Measurements from ENCODE around the gene ZSWIM1. TPM values are rescaled to one million over a fixed set of nuclear protein-coding genes. Genes with fewer than 3 reads are reported as not detected.
A peak's percentile ranks its signal among the peaks of the same experiment; 100 is the strongest.

Gene ZSWIM1
- total RNA-seq, 4 donors from 2014 or later: 4.5 to 8.2 (median 6.0) TPM

DNA sequence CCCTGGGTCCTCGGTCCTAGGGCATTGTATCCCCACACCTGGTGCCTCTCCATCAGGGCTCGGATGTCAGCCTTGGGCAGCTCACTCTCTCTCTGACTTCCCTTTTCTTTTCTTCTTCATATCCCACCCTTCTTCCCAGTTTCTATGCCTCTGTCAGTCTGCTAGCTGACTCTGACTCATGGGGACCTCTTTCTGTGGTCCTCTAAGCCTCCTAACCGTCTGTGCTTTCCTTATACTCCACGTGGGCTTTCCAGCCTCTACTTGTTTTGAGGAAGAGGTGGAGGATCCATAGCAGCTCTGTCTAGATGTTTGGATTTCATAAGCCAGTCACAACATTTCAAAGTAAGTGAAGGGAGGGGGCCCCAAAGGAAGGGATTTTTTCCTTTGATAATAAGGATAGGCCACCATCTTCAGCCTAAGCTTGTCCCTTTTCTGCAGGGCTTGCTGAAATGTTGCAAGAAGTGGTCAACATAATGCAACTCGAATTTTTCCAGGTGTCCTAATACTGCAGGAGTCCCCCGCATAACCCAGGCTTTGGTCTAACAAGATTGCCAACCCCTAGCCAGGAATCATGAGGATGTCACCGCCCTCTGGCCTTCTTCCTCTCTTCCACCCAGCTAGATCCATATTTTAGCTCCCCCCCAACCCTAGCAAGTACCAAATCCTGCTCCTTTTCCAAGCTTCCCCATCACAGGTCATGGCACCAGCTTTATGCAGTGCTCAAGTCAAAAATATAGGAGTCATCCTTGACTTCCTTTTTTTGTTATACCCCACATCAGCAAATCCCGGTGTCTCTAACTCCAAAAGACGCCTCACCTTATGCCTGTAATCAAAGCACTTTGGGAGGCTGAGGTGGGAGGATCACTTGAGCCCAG, 39.7 kb downstream of the ZSWIM1 start:
- 67% methylated on average over 9 of the region's 9 CpGs for WGBS, 2 donors
- Histone ChIP-seq H3K9me3 (no peaks in the 10 kb centered on the region), H3K27ac (peak overlapping the region; percentile 32 to 90 (median 66)), H3K4me3 (no peak overlapping the region), H3K36me3 (no peaks in the 10 kb centered on the region), H3K27me3 (no peaks in the 10 kb centered on the region), H3K4me1 (peaks cover 0 to 62% (median 29%) of the 10 kb centered on the region in 4 donors)
- no peak for DNase-seq (ENCODE audit: low spot score in 2 of 2)
- TF ChIP-seq EP300 (IDR thresholded peaks at IDR 0.05) (no peak), POLR2A (IDR thresholded peaks at IDR 0.05) (no peak)
- TF ChIP-seq, protein P1, sequence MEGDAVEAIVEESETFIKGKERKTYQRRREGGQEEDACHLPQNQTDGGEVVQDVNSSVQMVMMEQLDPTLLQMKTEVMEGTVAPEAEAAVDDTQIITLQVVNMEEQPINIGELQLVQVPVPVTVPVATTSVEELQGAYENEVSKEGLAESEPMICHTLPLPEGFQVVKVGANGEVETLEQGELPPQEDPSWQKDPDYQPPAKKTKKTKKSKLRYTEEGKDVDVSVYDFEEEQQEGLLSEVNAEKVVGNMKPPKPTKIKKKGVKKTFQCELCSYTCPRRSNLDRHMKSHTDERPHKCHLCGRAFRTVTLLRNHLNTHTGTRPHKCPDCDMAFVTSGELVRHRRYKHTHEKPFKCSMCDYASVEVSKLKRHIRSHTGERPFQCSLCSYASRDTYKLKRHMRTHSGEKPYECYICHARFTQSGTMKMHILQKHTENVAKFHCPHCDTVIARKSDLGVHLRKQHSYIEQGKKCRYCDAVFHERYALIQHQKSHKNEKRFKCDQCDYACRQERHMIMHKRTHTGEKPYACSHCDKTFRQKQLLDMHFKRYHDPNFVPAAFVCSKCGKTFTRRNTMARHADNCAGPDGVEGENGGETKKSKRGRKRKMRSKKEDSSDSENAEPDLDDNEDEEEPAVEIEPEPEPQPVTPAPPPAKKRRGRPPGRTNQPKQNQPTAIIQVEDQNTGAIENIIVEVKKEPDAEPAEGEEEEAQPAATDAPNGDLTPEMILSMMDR (IDR thresholded peaks at IDR 0.05): no peak

DNA sequence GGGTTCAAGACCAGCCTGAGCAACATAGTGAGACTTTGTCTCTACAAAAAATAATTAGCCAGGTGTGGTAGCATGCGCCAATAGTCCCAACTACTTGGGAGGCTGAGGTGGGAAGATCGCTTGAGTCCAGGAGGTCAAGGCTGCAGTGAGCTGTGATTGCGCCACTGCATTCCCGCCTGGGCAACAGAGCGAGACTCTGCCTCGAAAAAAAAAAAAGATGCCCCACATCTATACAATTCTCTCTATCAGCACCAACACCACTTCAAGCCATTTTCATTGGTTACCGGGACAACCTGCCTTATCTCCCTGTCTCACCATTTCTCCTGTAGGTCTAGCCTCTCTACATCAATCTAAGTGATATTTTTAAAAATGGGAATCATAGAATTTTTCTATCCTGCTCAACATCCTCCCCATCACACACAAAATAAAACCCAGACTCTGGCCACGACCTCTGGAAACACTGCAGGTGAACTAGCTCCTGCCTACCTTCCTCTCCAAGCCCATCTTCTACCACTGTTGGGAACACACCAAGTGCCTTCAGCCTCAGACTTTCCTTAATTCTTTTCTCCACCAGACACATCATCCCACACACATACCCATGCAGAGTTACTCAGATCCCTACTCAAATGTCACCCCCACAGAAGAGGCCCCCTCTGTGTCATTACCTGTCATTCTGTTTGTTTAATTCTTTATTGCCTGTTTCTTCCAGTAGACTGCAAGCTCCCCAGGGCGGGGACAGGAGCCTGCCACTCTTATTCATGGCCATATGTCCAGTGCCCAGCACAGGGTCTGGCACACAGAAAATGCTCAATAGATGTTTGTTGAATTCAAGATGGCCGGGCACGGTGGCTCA, 40.5 kb downstream of the ZSWIM1 start:
- TF ChIP-seq EP300 (IDR thresholded peaks at IDR 0.05) (no peak), POLR2A (IDR thresholded peaks at IDR 0.05) (no peak)
- TF ChIP-seq, protein P1 (IDR thresholded peaks at IDR 0.05): no peak
- Histone ChIP-seq H3K9me3 (no peaks in the 10 kb centered on the region), H3K4me1 (peaks cover 0 to 63% (median 29%) of the 10 kb centered on the region in 4 donors), H3K27ac (no peak overlapping the region), H3K4me3 (no peak overlapping the region), H3K36me3 (no peaks in the 10 kb centered on the region), H3K27me3 (no peaks in the 10 kb centered on the region)
- WGBS, 2 donors: 84% methylated on average over 11 of the region's 11 CpGs
- DNase-seq (ENCODE audit: low spot score in 2 of 2): no peak

DNA sequence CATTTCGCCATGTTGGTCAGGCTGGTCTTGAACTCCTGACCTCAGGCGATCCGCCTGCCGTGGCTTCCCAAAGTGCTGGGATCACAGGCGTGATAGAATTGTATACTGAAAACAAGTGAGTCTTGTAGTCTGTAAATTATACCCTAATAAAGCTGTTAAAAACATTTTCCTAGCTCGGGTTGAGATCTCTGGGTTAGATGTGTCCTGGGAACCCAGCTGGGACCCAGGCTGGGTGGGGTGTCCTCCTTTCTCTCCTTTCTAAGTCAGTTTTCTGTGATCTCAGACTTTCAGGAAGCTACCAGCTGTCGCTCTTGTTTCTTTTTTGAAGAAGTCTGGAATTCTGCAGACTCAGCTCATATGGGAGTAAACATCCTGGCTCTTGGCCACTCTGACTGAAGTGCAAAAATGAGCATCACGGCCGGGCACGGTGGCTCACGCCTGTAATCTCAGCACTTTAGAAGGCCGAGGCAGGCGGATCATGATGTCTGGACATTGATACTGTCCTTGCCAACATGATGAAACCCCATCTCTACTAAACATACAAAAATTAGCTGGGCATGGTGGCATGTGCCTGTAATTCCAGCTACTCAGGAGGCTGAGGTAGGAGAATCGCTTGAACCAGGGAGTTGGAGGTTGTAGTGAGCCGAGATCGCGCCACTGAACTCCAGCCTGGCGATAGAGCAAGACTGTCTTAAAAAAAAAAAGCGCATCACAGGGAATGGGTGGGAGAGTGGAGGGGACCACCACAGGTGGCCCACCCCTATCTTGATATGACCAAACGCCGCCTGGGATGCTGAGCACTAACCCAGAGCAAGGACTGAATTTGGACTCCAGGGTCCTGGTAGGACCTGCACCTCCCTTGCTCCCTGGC, 43.6 kb downstream of the ZSWIM1 start:
- no peaks in the 10 kb centered on the region for H3K27me3 ChIP-seq
- DNase-seq (ENCODE audit: low spot score in 2 of 2): peak; percentile 41 to 63
- no peaks in the 10 kb centered on the region for H3K36me3 ChIP-seq
- H3K27ac ChIP-seq: peak overlapping the region; percentile 24 to 83 (median 62)
- H3K4me3 ChIP-seq: no peak overlapping the region
- 38% methylated on average over 21 of the region's 21 CpGs for WGBS, 2 donors
- TF ChIP-seq POLR2A (IDR thresholded peaks at IDR 0.05): no peak
- peak; percentile 9 to 67 for TF ChIP-seq EP300 (IDR thresholded peaks at IDR 0.05)
- TF ChIP-seq, protein P1 (IDR thresholded peaks at IDR 0.05): no peak
- H3K9me3 ChIP-seq: no peaks in the 10 kb centered on the region
- H3K4me1 ChIP-seq: peaks cover 0 to 38% (median 18%) of the 10 kb centered on the region in 4 donors

DNA sequence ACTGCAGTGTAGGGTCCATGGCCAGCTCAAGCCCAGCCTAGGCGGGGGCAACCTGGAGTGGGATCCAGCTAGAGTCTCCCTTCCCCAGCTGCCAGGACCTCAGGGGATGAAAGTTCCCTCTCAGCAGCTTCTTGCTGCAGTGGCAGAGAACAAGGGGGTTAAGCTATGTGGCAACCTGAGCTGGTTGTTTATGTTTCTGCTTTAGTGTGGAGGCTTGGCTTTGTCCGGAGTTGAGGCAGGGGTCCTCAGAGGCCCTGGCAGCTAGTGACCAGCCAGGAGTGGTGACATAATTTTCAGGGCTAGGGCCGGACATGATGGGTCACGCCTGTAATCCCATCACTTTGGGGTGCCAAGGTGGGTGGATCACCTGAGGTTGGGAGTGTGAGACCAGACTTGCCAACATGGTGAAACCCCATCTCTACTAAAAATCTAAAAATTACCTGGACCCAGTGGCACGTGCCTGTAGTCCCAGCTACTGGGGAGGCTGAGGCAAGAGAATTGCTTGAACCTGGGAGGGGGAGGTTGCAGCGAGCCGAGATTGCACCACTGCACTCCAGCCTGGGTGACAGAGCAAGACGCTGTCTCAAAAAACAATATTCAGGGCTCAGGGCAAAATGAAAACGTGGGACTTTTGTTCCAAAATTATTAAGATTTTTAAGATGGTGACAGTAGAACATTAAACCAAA, 44.9 kb downstream of the ZSWIM1 start:
- 63 to 70% methylated on average over 9 of the region's 9 CpGs for WGBS, 2 donors
- Histone ChIP-seq H3K36me3 (no peaks in the 10 kb centered on the region), H3K27me3 (no peaks in the 10 kb centered on the region), H3K9me3 (no peaks in the 10 kb centered on the region), H3K4me3 (no peak overlapping the region), H3K27ac (peak overlapping the region in 3 of 4 donors; percentile 13 to 83 (median 68)), H3K4me1 (peaks cover 0 to 25% (median 11%) of the 10 kb centered on the region in 4 donors)
- TF ChIP-seq POLR2A (IDR thresholded peaks at IDR 0.05) (no peak), EP300 (IDR thresholded peaks at IDR 0.05) (no peak)
- TF ChIP-seq, protein P1 (IDR thresholded peaks at IDR 0.05): no peak
- DNase-seq (ENCODE audit: low spot score in 2 of 2): no peak
